Stomach (tissue), 9 donors: ENCODE data around the gene DRGX. TPM values are rescaled to one million over a fixed set of nuclear protein-coding genes. Genes with fewer than 3 reads are reported as not detected.

Experiments
- DNase-seq, 2 donors: peaks; one replicate each; pipeline versions ENCODE4 v3.0.0 to v3.0.0-alpha.2; 2013 to 2019
- H3K27ac ChIP-seq, 5 donors: fragments of 200-600 bp in 4 of 5; sonication (generic) in 4 of 5; one replicate each; pipeline ENCODE4 v1.5.1; 2013 to 2019; ENCODE audit warnings: mild to moderate bottlenecking in 1 of 5, moderate library complexity in 1 of 5
- H3K27me3 ChIP-seq, 3 donors: fragments of 200-600 bp; sonication (generic); one replicate each; pipeline ENCODE4 v1.5.1; 2017 to 2019; ENCODE audit warnings: mixed run types in 1 of 3
- H3K36me3 ChIP-seq, 4 donors: fragments of 200-600 bp; sonication (generic); 1 replicate in 3 of 4; 2 replicates in 1 of 4; pipeline ENCODE4 v1.5.1; 2016 to 2019
- H3K4me1 ChIP-seq, 4 donors: fragments of 200-600 bp; sonication (generic); one replicate each; pipeline ENCODE4 v1.5.1; 2016 to 2019
- H3K4me3 ChIP-seq, 4 donors: fragments of 200-600 bp; sonication (generic) in 3 of 4; one replicate each; pipeline ENCODE4 v1.5.1; 2016 to 2019; ENCODE audit warnings: mild to moderate bottlenecking in 1 of 4
- H3K9me3 ChIP-seq, 4 donors: fragments of 200-600 bp; sonication (generic); one replicate each; pipeline ENCODE4 v1.5.1; 2016 to 2019
- EP300 ChIP-seq: sonication (generic); formaldehyde crosslinking; IDR thresholded peaks from one replicate; pipeline ENCODE4 v1.6.1; 2017; ENCODE audit warnings: antibody characterized with exemption
- POLR2A ChIP-seq, 4 donors: fragments of 450-650 bp; IDR thresholded peaks; one replicate each; pipeline ENCODE4 v1.6.1; 2016; ENCODE audit warnings: antibody characterized with exemption in 4 of 4, control low read depth in 2 of 4, mild to moderate bottlenecking in 1 of 4, moderate library complexity in 1 of 4
- POLR2AphosphoS5 ChIP-seq, 3 donors: sonication (generic); formaldehyde crosslinking; IDR thresholded peaks; one replicate each; pipeline ENCODE4 v1.6.1; 2016; ENCODE audit warnings: antibody characterized with exemption in 3 of 3
- WGBS, 5 donors: extraction: QIAGEN DNeasy Blood & Tissue Kit in 3 of 5; methylation state at CpG; one replicate each; pipeline versions ENCODE4 v1.1.5 to v1.1.7; 2013 to 2018; 5-methylcytosine and 5-hydroxymethylcytosine counted together
- intact Hi-C: fragments of 100-400 bp; cut with DNase I; formaldehyde crosslinking; loops from one replicate; pipeline ENCODE4 v1.15.1; 2023; ENCODE audit warnings: low total_unique reads
- polyA plus RNA-seq, 3 donors: library from polyadenylated mRNA; stranded (reverse); fragments of 200-250 nt; gene quantifications; one replicate each; pipeline ENCODE4 v1.2.3, GENCODE V29; 2013
- total RNA-seq, 5 donors: library from RNA; depleted of rRNA; stranded (reverse); fragments of >200 nt; gene quantifications; one replicate each; pipeline versions ENCODE4 v1.1.0 to v1.2.3, GENCODE V29; 2014 to 2016
- TF ChIP-seq, protein P1 (sequence below), 7 experiments: fragments of 450-650 bp in 4 of 7; fragments of 200-600 bp in 3 of 7; sonication (generic) in 3 of 7; IDR thresholded peaks; one replicate each; pipeline ENCODE4 v1.5.1; 2016 to 2019; ENCODE audit warnings: antibody characterized with exemption in 7 of 7, control low read depth in 2 of 7, mild to moderate bottlenecking in 1 of 7
- donor health status: healthy with polysubstance abuse.
- donor health status: Bipolar disorder and iron deficiency.
- donor health status: healthy.

DRGX gene
- total and polyA plus RNA-seq, 8 donors = not detected

DNA sequence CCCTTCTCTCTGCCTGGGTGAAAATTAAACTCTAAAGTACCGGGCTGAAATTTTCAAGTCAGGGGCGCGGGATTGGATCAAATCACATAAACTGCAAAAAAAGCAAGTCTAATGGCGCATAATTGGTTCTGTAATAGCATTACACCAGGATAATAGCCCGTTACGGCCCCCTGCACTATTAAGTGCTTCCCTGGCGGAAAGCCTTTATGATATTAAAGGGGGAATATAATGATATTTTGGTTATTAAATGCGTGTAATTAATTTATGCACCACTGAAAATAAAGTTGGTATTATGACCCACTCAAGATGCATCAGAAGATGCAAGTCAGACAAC lies 744 bp upstream of the DRGX start:
- H3K9me3 ChIP-seq = no peaks in the 10 kb centered on the region
- H3K4me1 ChIP-seq = peaks cover 19 to 39% (median 31%) of the 10 kb centered on the region in 4 donors
- intact Hi-C loops = no loop called here
- H3K4me3 ChIP-seq = no peak overlapping the region
- no peaks in the 10 kb centered on the region for H3K36me3 ChIP-seq
- TF ChIP-seq POLR2A (IDR thresholded peaks at IDR 0.05) = no peak
- TF ChIP-seq, protein P1, sequence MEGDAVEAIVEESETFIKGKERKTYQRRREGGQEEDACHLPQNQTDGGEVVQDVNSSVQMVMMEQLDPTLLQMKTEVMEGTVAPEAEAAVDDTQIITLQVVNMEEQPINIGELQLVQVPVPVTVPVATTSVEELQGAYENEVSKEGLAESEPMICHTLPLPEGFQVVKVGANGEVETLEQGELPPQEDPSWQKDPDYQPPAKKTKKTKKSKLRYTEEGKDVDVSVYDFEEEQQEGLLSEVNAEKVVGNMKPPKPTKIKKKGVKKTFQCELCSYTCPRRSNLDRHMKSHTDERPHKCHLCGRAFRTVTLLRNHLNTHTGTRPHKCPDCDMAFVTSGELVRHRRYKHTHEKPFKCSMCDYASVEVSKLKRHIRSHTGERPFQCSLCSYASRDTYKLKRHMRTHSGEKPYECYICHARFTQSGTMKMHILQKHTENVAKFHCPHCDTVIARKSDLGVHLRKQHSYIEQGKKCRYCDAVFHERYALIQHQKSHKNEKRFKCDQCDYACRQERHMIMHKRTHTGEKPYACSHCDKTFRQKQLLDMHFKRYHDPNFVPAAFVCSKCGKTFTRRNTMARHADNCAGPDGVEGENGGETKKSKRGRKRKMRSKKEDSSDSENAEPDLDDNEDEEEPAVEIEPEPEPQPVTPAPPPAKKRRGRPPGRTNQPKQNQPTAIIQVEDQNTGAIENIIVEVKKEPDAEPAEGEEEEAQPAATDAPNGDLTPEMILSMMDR (IDR thresholded peaks at IDR 0.05) = no peak
- TF ChIP-seq EP300 = no peak
- no peak for TF ChIP-seq POLR2AphosphoS5 (IDR thresholded peaks at IDR 0.05)
- H3K27me3 ChIP-seq = peaks cover 35 to 100% (median 75%) of the 10 kb centered on the region in 3 donors
- 18 to 32% (median 21%) methylated on average over 8 of the region's 8 CpGs for WGBS, 5 donors
- no peak overlapping the region for H3K27ac ChIP-seq
- DNase-seq = no peak

DNA sequence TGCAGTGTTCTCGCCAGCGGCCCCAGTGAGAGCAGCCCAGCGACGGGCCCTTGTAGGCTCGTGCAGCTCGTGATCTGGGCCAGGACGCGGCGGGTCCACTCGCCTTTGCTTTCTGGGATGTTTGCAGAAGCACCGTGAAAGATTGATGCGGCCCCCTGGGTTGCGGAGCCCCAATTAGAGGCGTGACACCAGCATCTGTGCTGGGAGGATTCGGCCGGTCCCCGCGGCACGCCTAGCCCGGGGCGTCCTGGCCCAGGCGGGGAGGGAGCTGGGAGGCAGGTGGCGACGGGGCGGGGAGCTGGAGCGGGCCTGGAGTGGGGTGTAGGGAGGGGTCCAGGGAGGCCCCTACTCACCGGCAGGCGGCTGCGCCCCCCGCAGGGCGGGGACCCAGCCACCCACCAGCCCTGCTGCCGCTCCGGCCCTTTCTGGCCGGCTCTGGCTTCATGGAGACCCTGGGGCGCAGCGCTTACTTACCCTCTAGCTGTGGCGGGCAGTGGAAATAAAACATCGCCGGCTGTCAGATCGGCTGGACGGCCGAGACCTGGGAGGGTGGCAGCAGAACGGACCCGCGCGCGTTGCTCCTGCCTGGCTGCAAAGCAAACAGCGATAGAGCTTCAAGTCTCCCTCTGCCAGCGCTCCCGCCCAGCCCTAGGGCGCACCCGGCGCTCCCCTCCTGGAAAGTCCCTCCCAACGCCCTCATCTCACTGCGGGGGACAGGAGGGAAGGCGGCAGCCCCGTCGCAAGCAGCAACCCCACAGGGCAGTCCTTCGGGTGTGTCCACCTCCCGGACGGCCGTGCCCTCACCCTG lies 752 bp downstream of the DRGX start:
- TF ChIP-seq, protein P1 (IDR thresholded peaks at IDR 0.05) = no peak
- TF ChIP-seq EP300 = no peak
- no peak for TF ChIP-seq POLR2A (IDR thresholded peaks at IDR 0.05)
- no peak for TF ChIP-seq POLR2AphosphoS5 (IDR thresholded peaks at IDR 0.05)
- H3K27ac ChIP-seq = no peak overlapping the region
- intact Hi-C loops = no loop called here
- peaks cover 35 to 100% (median 69%) of the 10 kb centered on the region in 3 donors for H3K27me3 ChIP-seq
- DNase-seq = peak in 1 of 2 donors; percentile 18
- 2 to 5% (median 3%) methylated on average over 32 to 62 of the region's 62 CpGs for WGBS, 5 donors
- peak overlapping the region in 1 of 4 donors; percentile 30 for H3K4me3 ChIP-seq
- H3K36me3 ChIP-seq = no peaks in the 10 kb centered on the region
- no peaks in the 10 kb centered on the region for H3K9me3 ChIP-seq
- H3K4me1 ChIP-seq = peaks cover 19 to 39% (median 31%) of the 10 kb centered on the region in 4 donors

DNA sequence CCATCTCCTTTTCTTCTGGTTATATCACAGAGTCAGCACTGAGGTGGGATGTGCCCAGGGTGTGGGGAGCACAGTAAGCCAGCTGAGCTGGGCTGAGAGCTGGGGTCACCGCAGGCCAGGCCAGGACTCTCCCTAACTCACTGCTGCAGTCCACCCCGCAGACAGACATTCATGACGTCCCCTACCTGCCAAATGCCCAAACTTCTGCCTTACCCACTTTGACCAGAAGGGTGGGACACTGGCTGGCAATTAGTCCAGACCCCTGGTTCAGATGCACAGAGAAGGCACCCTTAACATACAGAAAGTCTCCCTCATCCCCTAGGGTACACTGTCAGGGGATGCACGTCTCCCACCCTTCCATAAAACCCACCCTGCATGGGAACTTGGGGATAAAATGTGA lies 2.1 kb downstream of the DRGX start:
- no peak overlapping the region for H3K27ac ChIP-seq
- no peaks in the 10 kb centered on the region for H3K36me3 ChIP-seq
- TF ChIP-seq, protein P1 (IDR thresholded peaks at IDR 0.05) = no peak
- H3K9me3 ChIP-seq = no peaks in the 10 kb centered on the region
- intact Hi-C loops = no loop called here
- no peak overlapping the region for H3K4me3 ChIP-seq
- peaks cover 35 to 97% (median 60%) of the 10 kb centered on the region in 3 donors for H3K27me3 ChIP-seq
- no peak for DNase-seq
- peaks cover 19 to 36% (median 31%) of the 10 kb centered on the region in 4 donors for H3K4me1 ChIP-seq
- 27 to 43% (median 35%) methylated on average over 4 of the region's 4 CpGs for WGBS, 5 donors

DNA sequence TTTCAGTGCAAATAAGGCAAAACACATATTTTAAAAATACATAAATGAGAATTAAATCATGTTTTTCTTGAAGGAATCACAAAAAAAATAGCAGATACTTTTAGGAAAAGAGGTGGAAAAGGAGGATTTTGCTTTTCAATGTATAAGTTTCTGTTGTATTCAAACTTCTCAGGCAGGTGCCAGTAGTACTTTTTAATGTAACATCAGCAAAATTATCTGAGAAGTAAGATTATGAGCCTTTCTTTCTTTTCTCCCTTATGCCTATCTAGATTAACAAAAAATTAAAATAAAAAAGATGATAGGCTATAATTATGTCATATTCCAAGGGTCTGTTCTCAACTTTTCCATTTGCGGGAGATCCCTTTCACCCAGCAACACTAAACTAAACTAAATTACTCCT lies 2.6 kb downstream of the DRGX start:
- Histone ChIP-seq H3K4me1 (peaks cover 16 to 32% (median 28%) of the 10 kb centered on the region in 4 donors), H3K27ac (no peak overlapping the region), H3K9me3 (no peaks in the 10 kb centered on the region), H3K4me3 (no peak overlapping the region), H3K27me3 (peaks cover 32 to 97% (median 56%) of the 10 kb centered on the region in 3 donors), H3K36me3 (no peaks in the 10 kb centered on the region)
- intact Hi-C loops = no loop called here
- TF ChIP-seq, protein P1 (IDR thresholded peaks at IDR 0.05) = no peak
- TF ChIP-seq EP300 (no peak), POLR2A (IDR thresholded peaks at IDR 0.05) (no peak), POLR2AphosphoS5 (IDR thresholded peaks at IDR 0.05) (no peak)
- no peak for DNase-seq
- 90 to 94% (median 91%) methylated on average over 1 of the region's 1 CpG for WGBS, 5 donors
